Hematopoietic multipotent progenitor cell treated with erythropoietin and hydrocortisone succinate and interleukin-3 and kit ligand, for 6 days (in vitro differentiated cells): ENCODE measurements around the gene L3MBTL3.

ENCODE experiments used
- DNase-seq: peaks from one replicate; pipeline ENCODE4 v3.0.0-alpha.2; 2015

The L3MBTL3 gene

DNA sequence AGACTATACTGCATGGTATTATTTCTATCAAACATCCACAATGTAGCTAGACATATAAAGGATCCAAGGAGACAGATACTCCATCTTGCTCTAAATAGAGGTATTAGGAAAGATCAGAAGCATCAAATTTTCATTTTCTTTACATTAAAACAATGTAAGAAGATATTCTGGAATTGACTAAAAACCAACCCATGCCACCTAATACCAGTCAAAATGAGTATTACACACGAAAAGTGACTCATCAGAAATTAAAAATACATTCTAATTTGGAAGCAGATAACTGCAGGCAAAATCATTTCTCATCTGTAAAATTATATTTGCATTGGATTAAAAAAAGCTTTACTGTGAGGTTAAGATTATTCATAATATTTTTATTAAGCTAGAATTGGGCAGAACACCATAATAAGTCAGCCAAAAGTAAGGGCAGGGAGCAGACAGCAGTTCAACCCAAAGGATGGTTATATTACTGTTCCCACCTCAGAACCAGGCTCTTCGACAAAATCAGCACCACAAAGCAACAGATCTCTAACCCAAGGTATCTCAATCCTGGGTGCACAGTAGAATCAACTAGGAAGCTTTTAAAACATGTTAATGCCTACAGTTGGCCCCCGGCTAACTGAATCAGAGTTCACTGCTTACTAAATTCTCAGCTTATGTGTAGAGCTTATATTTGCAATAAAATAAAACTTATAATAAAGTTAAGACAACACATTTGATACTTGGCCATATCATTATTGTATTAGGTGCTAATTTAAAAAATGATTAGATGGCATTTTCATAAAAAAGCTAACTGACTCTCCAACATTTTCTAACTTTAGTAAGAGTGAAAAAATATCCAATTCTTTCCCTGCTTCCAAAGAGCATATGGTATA lies 169.2 kb downstream of the L3MBTL3 start:
- DNase-seq, result no peak

DNA sequence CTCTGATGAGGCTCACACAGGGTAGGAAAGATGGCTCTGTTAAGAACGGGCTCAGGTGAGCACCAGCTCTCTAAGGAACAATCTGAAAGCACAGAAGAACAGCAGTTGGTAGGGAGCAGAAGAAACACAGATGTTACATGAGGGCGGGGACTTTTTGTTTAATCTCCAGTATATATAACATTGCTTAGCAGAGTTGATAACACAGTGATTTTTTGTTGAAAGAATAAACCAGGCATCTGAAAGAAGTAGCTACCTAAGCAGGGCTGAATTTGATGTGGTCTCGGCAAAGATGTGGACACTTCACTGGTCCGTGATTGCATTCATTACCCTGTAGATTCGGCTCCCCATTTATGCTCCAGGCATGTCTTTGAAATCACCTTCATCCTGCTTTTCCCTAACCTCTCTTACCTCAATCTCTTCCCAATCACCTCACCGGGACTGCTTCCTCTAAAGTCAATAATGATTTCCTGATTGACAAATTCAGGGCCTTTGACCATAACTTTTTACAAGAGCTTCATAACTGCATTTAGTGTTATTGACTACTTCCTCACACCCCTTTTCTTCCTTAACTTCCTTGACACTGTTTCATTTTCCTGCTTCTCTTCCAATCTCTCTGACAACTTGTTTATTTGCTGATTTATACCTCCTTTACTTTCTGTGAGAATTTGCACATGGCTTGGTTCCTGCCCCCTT lies 170.0 kb downstream of the L3MBTL3 start:
- DNase-seq, result peak; percentile 21

DNA sequence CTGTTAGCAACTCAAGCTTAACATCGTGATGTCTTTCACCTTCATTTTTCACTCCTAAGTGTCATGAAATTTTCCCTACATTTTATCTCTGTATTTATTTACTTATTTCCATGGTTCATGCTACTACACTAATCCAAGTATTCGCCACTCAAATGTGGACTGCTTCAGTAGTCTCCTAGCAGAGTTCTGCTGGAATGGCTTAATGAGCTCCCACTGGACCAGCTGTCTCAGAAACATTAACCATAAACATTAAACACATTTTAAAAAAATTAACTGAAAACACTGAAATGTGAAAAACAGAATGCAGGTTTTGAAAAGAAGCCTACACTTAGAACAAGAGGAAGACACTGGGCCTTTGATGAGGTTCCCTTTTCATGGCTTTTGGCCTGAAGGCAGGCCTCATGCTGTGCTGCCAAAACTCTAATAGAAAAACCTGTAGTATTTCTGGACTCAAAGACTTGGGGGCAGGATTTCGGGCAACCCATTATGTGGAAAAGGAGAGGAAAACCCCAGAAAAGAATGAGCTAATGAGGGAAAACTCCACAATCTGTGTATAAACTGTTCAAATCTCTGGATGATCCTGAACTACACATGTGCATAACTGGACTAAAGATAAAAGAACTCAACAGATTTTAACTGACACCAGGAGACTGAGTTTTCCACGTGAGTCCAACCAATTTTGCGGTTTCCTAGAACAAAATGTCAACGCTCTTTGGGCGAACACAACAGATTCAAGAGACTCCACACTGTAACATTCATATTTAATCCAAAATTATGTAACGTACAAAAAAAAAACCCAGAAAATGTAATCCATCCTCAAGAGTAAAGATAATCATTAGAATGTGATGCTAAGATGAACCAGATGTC lies 171.4 kb downstream of the L3MBTL3 start:
- DNase-seq, result no peak
